Measurements from ENCODE around the gene LRPAP1. TPM values are rescaled to one million over a fixed set of nuclear protein-coding genes. Genes with fewer than 3 reads are reported as not detected.

LRPAP1 gene
- total RNA-seq, 1 experiment from 2014 or later = 109 TPM

DNA sequence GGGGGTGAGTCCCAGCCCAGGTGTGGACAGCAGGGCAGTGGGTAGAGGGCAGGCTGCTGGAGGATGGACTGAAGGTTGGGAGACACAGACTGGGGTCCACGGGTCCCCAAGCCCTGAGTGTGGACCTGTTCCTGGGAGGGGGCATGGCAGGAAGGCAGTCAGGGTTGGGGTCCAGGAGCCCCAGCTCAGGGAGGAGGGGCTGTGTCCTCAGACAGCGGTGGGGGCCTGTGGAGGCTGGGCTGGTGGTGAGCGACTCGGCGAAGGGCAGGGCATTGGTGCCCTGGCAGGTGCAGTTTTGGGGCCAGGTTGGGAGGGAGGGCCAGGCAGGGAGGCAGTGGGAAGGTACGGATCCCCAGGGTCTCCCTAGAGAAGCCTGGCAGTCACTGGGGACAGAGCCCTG is 35.1 kb downstream of the LRPAP1 start:
- TF ChIP-seq, protein P1, sequence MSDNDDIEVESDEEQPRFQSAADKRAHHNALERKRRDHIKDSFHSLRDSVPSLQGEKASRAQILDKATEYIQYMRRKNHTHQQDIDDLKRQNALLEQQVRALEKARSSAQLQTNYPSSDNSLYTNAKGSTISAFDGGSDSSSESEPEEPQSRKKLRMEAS (IDR thresholded peaks at IDR 0.05) = no peak
- TF ChIP-seq ZFX (IDR thresholded peaks at IDR 0.05) (no peak), CEBPB (IDR thresholded peaks at IDR 0.05; ENCODE audit: low read depth) (no peak), FOSL1 (IDR thresholded peaks at IDR 0.05; ENCODE audit: low read depth) (no peak), ZNF274 (IDR thresholded peaks at IDR 0.05; ENCODE audit: low read depth, low read length) (no peak), ELF1 (IDR thresholded peaks at IDR 0.05; ENCODE audit: borderline replicate concordance, low read depth) (no peak), JUND (IDR thresholded peaks at IDR 0.05) (no peak), YY1 (IDR thresholded peaks at IDR 0.05; ENCODE audit: extremely low read depth, insufficient replicate concordance, low read depth, low read length) (no peak), CBX3 (IDR thresholded peaks at IDR 0.05; ENCODE audit: low read depth) (no peak), SP1 (IDR thresholded peaks at IDR 0.05; ENCODE audit: low read depth) (no peak), POLR2AphosphoS5 (IDR thresholded peaks at IDR 0.05; ENCODE audit: low read depth, low read length) (no peak; the same call in 1 of the 2 replicates), RAD21 (IDR thresholded peaks at IDR 0.05; ENCODE audit: low read depth) (no peak), EZH2phosphoT487 (IDR thresholded peaks at IDR 0.05; ENCODE audit: borderline replicate concordance) (no peak)
- TF ChIP-seq, protein P2, sequence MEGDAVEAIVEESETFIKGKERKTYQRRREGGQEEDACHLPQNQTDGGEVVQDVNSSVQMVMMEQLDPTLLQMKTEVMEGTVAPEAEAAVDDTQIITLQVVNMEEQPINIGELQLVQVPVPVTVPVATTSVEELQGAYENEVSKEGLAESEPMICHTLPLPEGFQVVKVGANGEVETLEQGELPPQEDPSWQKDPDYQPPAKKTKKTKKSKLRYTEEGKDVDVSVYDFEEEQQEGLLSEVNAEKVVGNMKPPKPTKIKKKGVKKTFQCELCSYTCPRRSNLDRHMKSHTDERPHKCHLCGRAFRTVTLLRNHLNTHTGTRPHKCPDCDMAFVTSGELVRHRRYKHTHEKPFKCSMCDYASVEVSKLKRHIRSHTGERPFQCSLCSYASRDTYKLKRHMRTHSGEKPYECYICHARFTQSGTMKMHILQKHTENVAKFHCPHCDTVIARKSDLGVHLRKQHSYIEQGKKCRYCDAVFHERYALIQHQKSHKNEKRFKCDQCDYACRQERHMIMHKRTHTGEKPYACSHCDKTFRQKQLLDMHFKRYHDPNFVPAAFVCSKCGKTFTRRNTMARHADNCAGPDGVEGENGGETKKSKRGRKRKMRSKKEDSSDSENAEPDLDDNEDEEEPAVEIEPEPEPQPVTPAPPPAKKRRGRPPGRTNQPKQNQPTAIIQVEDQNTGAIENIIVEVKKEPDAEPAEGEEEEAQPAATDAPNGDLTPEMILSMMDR (IDR thresholded peaks at IDR 0.05 in 2 of 3, conservative IDR thresholded peaks at IDR 0.05 in 1 of 3; ENCODE audit: borderline replicate concordance in 1 of 3, insufficient read depth in 1 of 3, low read depth in 2 of 3, low read length in 2 of 3) = no peak
- TF ChIP-seq, protein P3, sequence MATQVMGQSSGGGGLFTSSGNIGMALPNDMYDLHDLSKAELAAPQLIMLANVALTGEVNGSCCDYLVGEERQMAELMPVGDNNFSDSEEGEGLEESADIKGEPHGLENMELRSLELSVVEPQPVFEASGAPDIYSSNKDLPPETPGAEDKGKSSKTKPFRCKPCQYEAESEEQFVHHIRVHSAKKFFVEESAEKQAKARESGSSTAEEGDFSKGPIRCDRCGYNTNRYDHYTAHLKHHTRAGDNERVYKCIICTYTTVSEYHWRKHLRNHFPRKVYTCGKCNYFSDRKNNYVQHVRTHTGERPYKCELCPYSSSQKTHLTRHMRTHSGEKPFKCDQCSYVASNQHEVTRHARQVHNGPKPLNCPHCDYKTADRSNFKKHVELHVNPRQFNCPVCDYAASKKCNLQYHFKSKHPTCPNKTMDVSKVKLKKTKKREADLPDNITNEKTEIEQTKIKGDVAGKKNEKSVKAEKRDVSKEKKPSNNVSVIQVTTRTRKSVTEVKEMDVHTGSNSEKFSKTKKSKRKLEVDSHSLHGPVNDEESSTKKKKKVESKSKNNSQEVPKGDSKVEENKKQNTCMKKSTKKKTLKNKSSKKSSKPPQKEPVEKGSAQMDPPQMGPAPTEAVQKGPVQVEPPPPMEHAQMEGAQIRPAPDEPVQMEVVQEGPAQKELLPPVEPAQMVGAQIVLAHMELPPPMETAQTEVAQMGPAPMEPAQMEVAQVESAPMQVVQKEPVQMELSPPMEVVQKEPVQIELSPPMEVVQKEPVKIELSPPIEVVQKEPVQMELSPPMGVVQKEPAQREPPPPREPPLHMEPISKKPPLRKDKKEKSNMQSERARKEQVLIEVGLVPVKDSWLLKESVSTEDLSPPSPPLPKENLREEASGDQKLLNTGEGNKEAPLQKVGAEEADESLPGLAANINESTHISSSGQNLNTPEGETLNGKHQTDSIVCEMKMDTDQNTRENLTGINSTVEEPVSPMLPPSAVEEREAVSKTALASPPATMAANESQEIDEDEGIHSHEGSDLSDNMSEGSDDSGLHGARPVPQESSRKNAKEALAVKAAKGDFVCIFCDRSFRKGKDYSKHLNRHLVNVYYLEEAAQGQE (IDR thresholded peaks at IDR 0.05; ENCODE audit: low read depth) = no peak
- TF ChIP-seq, protein P4, sequence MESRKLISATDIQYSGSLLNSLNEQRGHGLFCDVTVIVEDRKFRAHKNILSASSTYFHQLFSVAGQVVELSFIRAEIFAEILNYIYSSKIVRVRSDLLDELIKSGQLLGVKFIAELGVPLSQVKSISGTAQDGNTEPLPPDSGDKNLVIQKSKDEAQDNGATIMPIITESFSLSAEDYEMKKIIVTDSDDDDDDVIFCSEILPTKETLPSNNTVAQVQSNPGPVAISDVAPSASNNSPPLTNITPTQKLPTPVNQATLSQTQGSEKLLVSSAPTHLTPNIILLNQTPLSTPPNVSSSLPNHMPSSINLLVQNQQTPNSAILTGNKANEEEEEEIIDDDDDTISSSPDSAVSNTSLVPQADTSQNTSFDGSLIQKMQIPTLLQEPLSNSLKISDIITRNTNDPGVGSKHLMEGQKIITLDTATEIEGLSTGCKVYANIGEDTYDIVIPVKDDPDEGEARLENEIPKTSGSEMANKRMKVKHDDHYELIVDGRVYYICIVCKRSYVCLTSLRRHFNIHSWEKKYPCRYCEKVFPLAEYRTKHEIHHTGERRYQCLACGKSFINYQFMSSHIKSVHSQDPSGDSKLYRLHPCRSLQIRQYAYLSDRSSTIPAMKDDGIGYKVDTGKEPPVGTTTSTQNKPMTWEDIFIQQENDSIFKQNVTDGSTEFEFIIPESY (IDR thresholded peaks at IDR 0.05; ENCODE audit: extremely low read depth, insufficient replicate concordance, low read length) = no peak
- TF ChIP-seq, protein P5, sequence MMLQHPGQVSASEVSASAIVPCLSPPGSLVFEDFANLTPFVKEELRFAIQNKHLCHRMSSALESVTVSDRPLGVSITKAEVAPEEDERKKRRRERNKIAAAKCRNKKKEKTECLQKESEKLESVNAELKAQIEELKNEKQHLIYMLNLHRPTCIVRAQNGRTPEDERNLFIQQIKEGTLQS (IDR thresholded peaks at IDR 0.05) = no peak
- H3K9me3 ChIP-seq (ENCODE audit: control insufficient read depth in 1 of 2, insufficient read depth in 1 of 2, low read depth in 1 of 2, low read length in 2 of 2) = no peaks in the 10 kb centered on the region
- no peak overlapping the region for H2AFZ ChIP-seq (ENCODE audit: low read depth, low read length, poor library complexity, severe bottlenecking)
- no peak overlapping the region for H3K9ac ChIP-seq (ENCODE audit: low read length)
- CTCF ChIA-PET = no interaction called here
- DNase-seq (ENCODE audit: low read depth, low spot score) (no peak), ATAC-seq (no peak)
- H3K4me3 ChIP-seq (replicated peaks in 1 of 2; ENCODE audit: low read depth in 1 of 2, low read length in 2 of 2) = no peak overlapping the region
- no TSS peak for BruUV-seq (replicated peaks)
- no peaks in the 10 kb centered on the region for H3K79me2 ChIP-seq (ENCODE audit: insufficient read depth, low read length)
- H4K20me1 ChIP-seq (ENCODE audit: insufficient read depth) = no peaks in the 10 kb centered on the region
- H3K9me2 ChIP-seq (ENCODE audit: insufficient read depth) = no peaks in the 10 kb centered on the region
- H3K27ac ChIP-seq (ENCODE audit: low read depth, low read length) = no peak overlapping the region
- no peaks in the 10 kb centered on the region for H3K27me3 ChIP-seq (ENCODE audit: insufficient read depth, low read length)
- RAD21 ChIA-PET (ENCODE audit: low non-redundant PET in 1 of 2, low total read pairs in 2 of 2, uncharacterized antibody in 2 of 2, unreplicated experiment in 2 of 2) = no interaction called here
- H3K36me3 ChIP-seq (ENCODE audit: control insufficient read depth in 1 of 2, insufficient read depth in 2 of 2, low read length in 2 of 2) = no peaks in the 10 kb centered on the region
- H3K4me2 ChIP-seq (ENCODE audit: low read length) = no peak overlapping the region
- POLR2A ChIA-PET = no interaction called here
- H3K4me1 ChIP-seq (ENCODE audit: control insufficient read depth in 1 of 2, insufficient read depth in 2 of 2, low read length in 2 of 2) = no peaks in the 10 kb centered on the region
- intact Hi-C loops (cut with micrococcal nuclease) = no loop called here

Measured in HCT116 (cell line).